MM.1S (cell line): Measurements from ENCODE around the gene AP1AR.

Source experiments
- DNase-seq: peaks from one replicate; pipeline ENCODE4 v3.0.0-alpha.2; 2015
- H2AFZ ChIP-seq: fragments of 300-600 bp; sonication (generic); 2 replicates; pipeline ENCODE4 v1.6.0; 2016; ENCODE audit warnings: antibody characterized with exemption, low read length
- H3F3A ChIP-seq: fragments of 300-600 bp; sonication (generic); 2 replicates; pipeline ENCODE4 v1.6.1; 2016; ENCODE audit warnings: mild to moderate bottlenecking, antibody characterized with exemption, low read length, moderate library complexity, mixed read lengths; ENCODE audit not compliant: insufficient read depth
- H3K27ac ChIP-seq: fragments of 300-600 bp; sonication (generic); 2 replicates; pipeline ENCODE4 v1.5.1; 2016; ENCODE audit warnings: mild to moderate bottlenecking, low read length
- H3K27me3 ChIP-seq: fragments of 300-600 bp; sonication (generic); replicated peaks from 2 replicates; pipeline ENCODE4 v1.6.0; 2016; ENCODE audit warnings: low read length; ENCODE audit not compliant: insufficient read depth
- H3K36me3 ChIP-seq: fragments of 300-600 bp; sonication (generic); replicated peaks from 2 replicates; pipeline ENCODE4 v1.6.1; 2016; ENCODE audit warnings: mild to moderate bottlenecking, low read length, mixed read lengths; ENCODE audit not compliant: insufficient read depth
- H3K4me1 ChIP-seq: fragments of 300-600 bp; sonication (generic); 2 replicates; pipeline ENCODE4 v1.6.1; 2016; ENCODE audit warnings: low read length, mixed read lengths
- H3K4me2 ChIP-seq: fragments of 300-600 bp; sonication (generic); 2 replicates; pipeline ENCODE4 v1.6.0; 2016; ENCODE audit warnings: low read depth, low read length
- H3K4me3 ChIP-seq: fragments of 300-600 bp; sonication (generic); 2 replicates; pipeline ENCODE4 v1.5.1; 2016; ENCODE audit warnings: low read length, mixed read lengths
- H3K79me2 ChIP-seq: fragments of 300-600 bp; sonication (generic); 2 replicates; pipeline ENCODE4 v1.6.1; 2016; ENCODE audit warnings: mixed run types, low read length, mixed read lengths
- H3K9ac ChIP-seq: fragments of 300-600 bp; sonication (generic); 2 replicates; pipeline ENCODE4 v1.6.1; 2016; ENCODE audit warnings: low read length, mixed read lengths
- H3K9me2 ChIP-seq: fragments of 300-600 bp; sonication (generic); replicated peaks from 2 replicates; pipeline ENCODE4 v1.6.1; 2016; ENCODE audit warnings: mild to moderate bottlenecking, low read length, mixed read lengths; ENCODE audit not compliant: insufficient read depth
- H3K9me3 ChIP-seq: fragments of 300-600 bp; sonication (generic); replicated peaks from 2 replicates; pipeline ENCODE4 v1.6.1; 2016; ENCODE audit warnings: mild to moderate bottlenecking, low read length, mixed read lengths; ENCODE audit not compliant: insufficient read depth
- H4K20me1 ChIP-seq: fragments of 300-600 bp; sonication (generic); 2 replicates; pipeline ENCODE4 v1.6.1; 2016; ENCODE audit warnings: mild to moderate bottlenecking, low read length, moderate library complexity, mixed read lengths; ENCODE audit not compliant: insufficient read depth
- CTCF ChIP-seq: fragments of 300-600 bp; sonication (generic); IDR thresholded peaks from 2 replicates; pipeline ENCODE4 v1.5.1; 2016; ENCODE audit warnings: antibody characterized with exemption, low read length, mixed read lengths
- EZH2 ChIP-seq: fragments of 300-600 bp; sonication (generic); optimal IDR thresholded peaks from 2 replicates; pipeline ENCODE3; 2017; ENCODE audit warnings: low read depth, mild to moderate bottlenecking, antibody characterized with exemption, low read length, mixed read lengths
- EZH2phosphoT487 ChIP-seq: fragments of 300-600 bp; sonication (generic); IDR thresholded peaks from 2 replicates; pipeline ENCODE4 v1.6.1; 2018; ENCODE audit warnings: antibody characterized with exemption, low read length

The AP1AR gene

DNA sequence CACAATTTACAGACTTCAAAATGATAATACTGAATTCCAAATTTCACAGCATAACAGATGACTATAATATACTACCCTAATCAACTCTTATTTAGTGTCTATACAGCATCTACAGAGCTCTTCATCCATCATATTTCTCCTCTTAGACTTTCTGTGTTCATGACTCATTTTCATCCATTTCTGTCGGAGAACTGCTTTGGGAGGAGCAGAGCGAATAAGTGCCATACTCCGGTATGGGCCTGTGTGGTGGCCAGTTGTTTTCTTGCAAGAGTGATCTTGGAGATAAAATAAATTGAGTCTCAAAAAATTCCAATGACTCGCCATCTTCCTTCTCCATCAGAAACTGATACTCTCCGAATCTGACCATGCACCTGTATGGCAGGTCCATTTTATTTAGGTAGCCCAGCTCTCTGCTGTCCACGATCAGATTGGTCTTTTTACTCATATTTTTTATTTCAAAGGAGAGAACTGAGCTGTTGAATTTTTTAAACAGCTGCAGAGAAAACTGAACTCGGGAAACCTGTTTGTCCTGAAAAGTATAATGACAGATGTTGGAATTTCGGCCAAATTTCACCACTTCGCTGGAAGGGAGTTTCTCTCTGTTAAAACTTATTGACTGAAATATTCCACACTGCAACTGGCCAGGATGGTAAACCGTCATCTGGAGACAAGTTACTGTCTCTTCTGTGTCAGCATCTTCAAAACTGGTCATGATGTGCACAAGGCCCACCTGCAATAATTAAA is 46.3 kb downstream of the AP1AR start:
- no peaks in the 10 kb centered on the region for H3K27me3 ChIP-seq
- H2AFZ ChIP-seq = no peak overlapping the region
- H3K9ac ChIP-seq = no peak overlapping the region
- no peak overlapping the region for H3K27ac ChIP-seq
- DNase-seq = no peak
- H3K9me3 ChIP-seq = no peaks in the 10 kb centered on the region
- no peak overlapping the region for H3K4me3 ChIP-seq
- no peak overlapping the region for H3K4me2 ChIP-seq
- H3K4me1 ChIP-seq = peaks cover 37% of the 10 kb centered on the region
- H3F3A ChIP-seq = peaks cover 34% of the 10 kb centered on the region
- H3K79me2 ChIP-seq = peaks cover 89% of the 10 kb centered on the region
- H3K36me3 ChIP-seq = peaks cover 9% of the 10 kb centered on the region; the same call in 1 of the 2 replicates
- TF ChIP-seq CTCF (no peak), EZH2phosphoT487 (no peak), EZH2 (no peak)
- H4K20me1 ChIP-seq = no peaks in the 10 kb centered on the region; the same call in 1 of the 2 replicates
- H3K9me2 ChIP-seq = no peaks in the 10 kb centered on the region

GRCh38 chr4:112279025-112279881 is 47.7 kb downstream of the AP1AR start:
- Histone ChIP-seq H3K9me3 (no peaks in the 10 kb centered on the region), H3K9me2 (no peaks in the 10 kb centered on the region), H3K79me2 (peaks cover 97% of the 10 kb centered on the region), H3K27me3 (no peaks in the 10 kb centered on the region), H2AFZ (no peak overlapping the region), H3F3A (peaks cover 40% of the 10 kb centered on the region), H3K36me3 (peaks cover 9% of the 10 kb centered on the region; the same call in 1 of the 2 replicates), H4K20me1 (no peaks in the 10 kb centered on the region; the same call in none of the 2 replicates), H3K4me1 (peaks cover 41% of the 10 kb centered on the region), H3K4me3 (peak overlapping the region; percentile 62), H3K27ac (peak overlapping the region; percentile 64; the same call in 1 of the 2 replicates), H3K4me2 (peak overlapping the region; percentile 96), H3K9ac (peak overlapping the region; percentile 46; the same call in 1 of the 2 replicates)
- TF ChIP-seq EZH2phosphoT487 = no peak
- DNase-seq = peak; percentile 70

DNA sequence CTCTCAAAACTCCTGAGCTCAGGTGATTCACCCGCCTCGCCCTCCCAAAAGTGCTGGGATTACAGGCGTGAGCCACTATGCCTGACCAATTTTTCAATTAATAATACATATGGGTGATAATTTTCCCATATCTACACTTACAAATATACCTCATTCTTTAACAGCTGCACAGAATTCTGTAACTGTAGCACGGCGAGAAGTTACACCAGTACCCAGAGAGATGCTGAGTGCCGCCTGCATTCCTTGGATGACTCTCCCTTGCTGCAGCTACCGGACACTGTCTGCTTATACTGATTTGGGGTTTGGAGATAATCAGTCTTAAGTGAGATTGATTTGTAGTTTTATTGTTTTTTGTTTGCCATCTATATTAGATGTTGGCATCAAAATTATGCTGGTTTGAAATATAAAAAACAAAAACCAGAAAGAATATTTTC is 48.3 kb downstream of the AP1AR start:
- no peaks in the 10 kb centered on the region for H3K9me2 ChIP-seq
- peak overlapping the region; percentile 96 for H3K4me2 ChIP-seq
- peaks cover 9% of the 10 kb centered on the region; the same call in 1 of the 2 replicates for H3K36me3 ChIP-seq
- H3K4me3 ChIP-seq = peak overlapping the region; percentile 62
- no peaks in the 10 kb centered on the region for H3K9me3 ChIP-seq
- H3K9ac ChIP-seq = peak overlapping the region; percentile 46; the same call in 1 of the 2 replicates
- H3K27me3 ChIP-seq = no peaks in the 10 kb centered on the region
- TF ChIP-seq CTCF (no peak), EZH2 (no peak)
- peaks cover 98% of the 10 kb centered on the region for H3K79me2 ChIP-seq
- H3K4me1 ChIP-seq = peaks cover 41% of the 10 kb centered on the region
- H3F3A ChIP-seq = peaks cover 44% of the 10 kb centered on the region
- H2AFZ ChIP-seq = peak overlapping the region; percentile 29; the same call in 1 of the 2 replicates
- H3K27ac ChIP-seq = peak overlapping the region; percentile 64; the same call in 1 of the 2 replicates
- no peak for DNase-seq
- H4K20me1 ChIP-seq = no peaks in the 10 kb centered on the region; the same call in none of the 2 replicates
